Effector memory CD4-positive, alpha-beta T cell (primary cell): Measurements from ENCODE around the gene TRPT1.
"Not testable (repeated sequence)": the region's sequence is repeated elsewhere in the genome, so short reads cannot be mapped to it uniquely, and the experiment has no call there.

Source experiments
- DNase-seq, 3 donors: peaks; one replicate each; pipeline ENCODE4 v3.0.0-alpha.2; 2020
- H3K27ac ChIP-seq: 2 replicates; pipeline ENCODE4 v1.7.0; 2013; ENCODE audit warnings: mild to moderate bottlenecking, low read length, moderate library complexity; ENCODE audit not compliant: insufficient read depth, poor library complexity, severe bottlenecking
- H3K27me3 ChIP-seq: replicated peaks from 2 replicates; pipeline ENCODE4 v1.7.0; 2013; ENCODE audit warnings: mild to moderate bottlenecking, low read length; ENCODE audit not compliant: insufficient read depth, control insufficient read depth, poor library complexity, severe bottlenecking
- H3K36me3 ChIP-seq: 2 replicates; pipeline ENCODE4 v1.7.0; 2013; ENCODE audit warnings: mild to moderate bottlenecking, low read length, moderate library complexity; ENCODE audit not compliant: control insufficient read depth, insufficient read depth
- H3K4me1 ChIP-seq: 2 replicates; pipeline ENCODE4 v1.7.0; 2013; ENCODE audit warnings: low read length, mild to moderate bottlenecking; ENCODE audit not compliant: control insufficient read depth, insufficient read depth, poor library complexity, severe bottlenecking
- H3K4me3 ChIP-seq: 2 replicates; pipeline ENCODE4 v1.7.0; 2013; ENCODE audit warnings: low read length, low read depth, mild to moderate bottlenecking; ENCODE audit not compliant: insufficient read depth, poor library complexity, severe bottlenecking
- H3K9me3 ChIP-seq: 2 replicates; pipeline ENCODE4 v1.7.0; 2013; ENCODE audit warnings: mild to moderate bottlenecking, low read length, moderate library complexity; ENCODE audit not compliant: control insufficient read depth

TRPT1 gene

DNA sequence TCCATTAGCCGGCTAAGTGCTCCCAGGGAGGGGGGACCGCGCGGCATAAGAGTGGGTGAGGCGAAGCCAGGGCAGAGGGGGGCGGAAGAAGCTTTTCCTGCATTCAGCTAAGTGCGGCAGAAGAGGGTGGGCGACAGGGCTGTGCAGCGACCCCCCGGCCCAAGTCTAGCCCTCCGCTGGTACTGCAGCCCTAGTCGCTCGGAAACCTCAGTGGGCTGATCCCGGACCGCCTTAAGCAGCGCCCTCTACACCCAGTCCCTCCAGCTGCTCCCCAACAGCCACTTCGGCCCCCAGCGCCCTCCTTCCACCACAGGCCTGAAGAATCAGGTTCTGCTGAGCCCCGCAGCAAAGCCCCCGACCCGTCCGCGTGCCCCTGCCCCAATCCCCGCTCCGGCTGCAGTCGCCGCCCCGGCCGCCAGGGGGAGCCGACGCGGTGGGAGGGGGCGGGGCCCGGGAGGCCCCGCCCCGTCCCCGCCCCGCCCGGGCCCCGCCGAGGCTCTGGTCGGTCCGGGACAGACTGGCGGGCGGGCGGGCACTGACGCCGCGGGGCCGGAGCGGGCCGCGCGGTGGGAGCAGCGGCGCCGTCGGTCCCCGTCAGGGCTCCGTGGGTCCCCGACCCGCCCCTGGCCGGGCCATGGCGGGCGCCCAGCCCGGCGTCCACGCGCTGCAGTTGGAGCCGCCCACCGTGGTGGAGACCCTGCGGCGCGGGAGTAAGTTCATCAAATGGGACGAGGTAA, 25.2 kb upstream of the TRPT1 start, which contains the start of gene PLCB3:
PLCB3 (plus strand) TSS at position 515 of the 737 bp plus-strand sequence; CDS start at position 635, 120 bp downstream.
- H3K4me3 ChIP-seq = peak within 1 kb of the TSS; percentile 65
- H3K9me3 ChIP-seq = no peaks in the 10 kb centered on the region
- H3K36me3 ChIP-seq = no peaks in the 10 kb centered on the region
- peak; percentile 50 to 56 (median 54) for DNase-seq
- peaks cover 32% of the 10 kb centered on the region for H3K4me1 ChIP-seq
- H3K27me3 ChIP-seq = no peaks in the 10 kb centered on the region
- H3K27ac ChIP-seq = no peak within 1 kb of the TSS

DNA sequence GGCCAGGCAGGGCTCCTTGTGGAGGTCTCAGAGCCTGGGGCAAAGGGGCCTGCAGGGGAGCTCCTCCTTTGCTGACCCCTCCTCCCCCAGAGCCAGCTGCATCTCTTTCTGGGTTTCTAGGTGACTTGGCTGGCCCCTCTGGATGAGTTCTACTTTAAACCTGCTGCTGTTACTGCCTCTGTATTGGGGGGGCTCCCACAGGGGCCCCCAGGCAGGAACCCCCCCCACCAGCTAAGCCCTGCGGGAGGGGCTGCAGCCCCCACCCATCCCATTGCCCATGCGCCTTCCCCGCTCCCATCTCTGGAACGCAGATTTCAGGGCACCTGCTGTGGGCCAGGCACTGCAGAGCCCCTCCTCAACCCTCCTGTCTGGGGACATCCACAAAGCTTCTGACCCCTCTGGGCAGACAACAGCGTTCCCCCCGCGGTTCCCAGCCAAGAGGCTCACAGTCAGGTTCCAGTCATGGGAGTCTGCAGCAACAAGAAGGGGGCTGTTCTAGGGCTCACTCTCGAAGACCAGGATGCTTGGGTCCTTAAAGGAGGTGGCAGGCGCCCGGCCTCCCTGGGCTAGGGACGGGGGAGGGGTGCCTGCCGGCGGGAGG, 24.5 kb upstream of the TRPT1 start:
- Histone ChIP-seq H3K4me1 (peaks cover 37% of the 10 kb centered on the region), H3K27me3 (no peaks in the 10 kb centered on the region), H3K4me3 (peak overlapping the region; percentile 58), H3K27ac (no peak overlapping the region), H3K36me3 (no peaks in the 10 kb centered on the region), H3K9me3 (no peaks in the 10 kb centered on the region)
- DNase-seq = no peak

DNA sequence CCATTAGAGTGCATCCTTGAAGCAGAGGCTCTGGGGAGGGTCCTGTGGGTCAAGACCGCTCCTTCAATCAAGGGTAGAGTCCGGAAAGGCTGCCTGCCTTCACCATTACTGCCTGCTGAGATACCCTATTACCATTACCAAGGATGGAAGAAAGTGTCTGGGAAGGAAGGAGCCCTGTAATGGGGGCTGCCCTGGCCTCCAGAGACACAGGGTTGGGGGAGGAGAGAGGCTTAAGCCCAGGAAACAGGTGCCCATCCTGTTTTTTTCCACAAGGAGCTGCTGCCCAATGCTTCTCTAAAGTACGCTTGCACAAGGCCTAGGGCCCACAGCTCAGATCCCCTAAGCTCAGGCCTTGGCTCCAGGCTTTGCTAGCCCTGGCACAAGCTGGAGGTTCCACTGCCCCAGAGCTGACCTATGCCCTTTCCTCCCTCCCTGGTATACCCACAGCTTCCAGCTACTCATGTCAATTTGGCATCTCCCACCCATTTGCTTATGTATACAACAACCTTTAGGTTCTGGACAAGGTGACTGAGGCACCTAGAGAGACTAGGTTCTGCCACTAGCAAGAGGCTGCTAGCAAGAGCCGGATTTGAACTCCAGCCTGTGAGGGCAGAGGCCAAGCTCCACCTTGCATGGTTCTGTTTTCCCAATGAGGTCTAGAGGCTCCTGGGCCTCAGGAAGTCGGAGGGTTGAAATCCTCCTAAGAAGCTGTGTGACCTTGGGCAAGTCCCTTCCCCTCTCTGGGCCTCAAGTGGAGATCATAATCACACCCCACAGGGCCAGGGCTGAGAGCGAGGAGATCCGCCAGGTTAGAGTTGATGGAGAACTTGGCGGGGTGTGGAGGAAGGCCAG, 23.8 kb upstream of the TRPT1 start:
- no peaks in the 10 kb centered on the region for H3K9me3 ChIP-seq
- H3K4me1 ChIP-seq = peaks cover 44% of the 10 kb centered on the region
- H3K27me3 ChIP-seq = no peaks in the 10 kb centered on the region
- H3K4me3 ChIP-seq = no peak overlapping the region
- H3K36me3 ChIP-seq = no peaks in the 10 kb centered on the region
- DNase-seq = no peak
- H3K27ac ChIP-seq = no peak overlapping the region

DNA sequence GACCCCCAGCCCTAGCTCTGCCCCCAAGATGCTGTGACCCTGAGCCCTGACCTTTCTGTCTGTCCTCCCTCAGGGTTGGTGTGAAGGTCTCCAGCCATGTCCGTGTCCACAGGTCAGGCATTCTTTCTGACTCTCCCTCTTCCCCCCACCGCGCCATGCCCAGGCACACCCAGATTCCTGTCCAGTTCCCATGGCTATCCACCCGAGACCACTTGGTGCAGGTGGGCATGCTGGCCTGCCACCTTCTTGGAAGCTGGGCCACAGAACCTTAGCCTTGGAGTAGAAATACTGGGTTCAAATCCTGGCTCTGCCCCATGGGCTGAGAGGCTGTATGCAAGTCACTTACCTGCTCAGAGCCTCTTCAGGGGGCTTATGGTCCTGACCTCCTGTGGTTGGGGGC, 23.1 kb upstream of the TRPT1 start:
- H3K4me1 ChIP-seq = peaks cover 46% of the 10 kb centered on the region
- H3K36me3 ChIP-seq = no peaks in the 10 kb centered on the region
- no peaks in the 10 kb centered on the region for H3K27me3 ChIP-seq
- H3K9me3 ChIP-seq = no peaks in the 10 kb centered on the region
- no peak overlapping the region for H3K27ac ChIP-seq
- H3K4me3 ChIP-seq = no peak overlapping the region
- no peak for DNase-seq

DNA sequence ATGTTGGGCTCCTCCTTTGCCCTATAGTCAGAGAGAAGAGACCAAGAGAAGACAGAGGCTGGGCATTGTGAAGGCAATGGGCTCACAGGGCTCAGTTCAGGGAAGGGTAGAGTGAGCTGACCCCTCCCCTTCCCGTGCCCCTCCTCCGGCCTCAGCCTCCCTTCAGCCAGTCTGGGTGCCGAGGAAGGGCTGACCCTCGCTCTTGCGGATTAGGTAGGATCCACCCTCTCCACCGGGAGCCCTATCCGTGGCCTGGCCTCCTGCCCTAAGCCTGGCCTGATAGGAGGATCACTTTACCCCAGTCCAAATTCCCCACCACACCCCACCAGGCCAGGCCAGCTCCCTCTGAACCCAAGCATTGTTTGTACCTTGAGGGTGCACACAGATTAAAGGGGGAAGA, 22.6 kb upstream of the TRPT1 start:
- Histone ChIP-seq H3K27ac (no peak overlapping the region), H3K27me3 (no peaks in the 10 kb centered on the region), H3K9me3 (no peaks in the 10 kb centered on the region), H3K36me3 (no peaks in the 10 kb centered on the region), H3K4me3 (no peak overlapping the region), H3K4me1 (peaks cover 46% of the 10 kb centered on the region)
- no peak for DNase-seq

DNA sequence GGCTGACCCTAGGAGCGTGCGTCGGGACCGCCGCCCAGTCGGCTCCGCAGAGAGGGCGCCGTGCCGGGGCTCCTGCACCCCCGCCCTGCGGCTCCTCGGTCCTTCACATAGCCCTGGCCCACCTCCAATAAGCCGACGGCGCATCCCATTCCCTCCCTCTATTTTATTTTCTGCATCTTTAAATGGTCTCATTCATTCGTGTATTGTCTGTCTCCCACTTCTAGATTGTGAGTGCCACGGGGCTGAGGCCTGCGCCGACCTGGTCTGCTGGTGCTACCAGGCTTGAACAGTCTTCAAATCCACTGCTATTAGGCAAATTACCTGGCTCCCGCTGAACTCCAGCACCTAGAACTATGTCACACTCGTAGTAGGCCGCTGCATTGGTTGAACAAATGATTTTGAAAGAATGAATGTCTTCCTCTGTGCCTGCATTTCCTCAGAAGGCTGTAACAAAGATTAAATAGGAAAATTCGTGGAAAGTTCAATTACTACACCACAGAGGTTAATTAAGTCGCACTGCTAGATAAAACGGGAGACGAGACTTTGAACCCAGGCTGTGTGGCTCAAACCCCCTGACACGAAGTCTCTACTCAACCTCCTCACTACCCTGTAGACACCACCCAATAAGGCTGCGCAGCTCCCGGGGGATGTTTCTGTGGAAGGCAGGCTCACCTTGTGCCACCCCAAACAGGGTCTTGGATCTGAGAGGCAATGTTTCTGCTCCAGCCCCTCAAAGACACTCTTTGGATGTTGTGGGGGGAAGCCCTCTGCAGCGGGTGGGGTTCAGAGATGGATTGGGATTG, 21.9 kb upstream of the TRPT1 start:
- Histone ChIP-seq H3K4me3 (peak overlapping the region; percentile 78), H3K4me1 (peaks cover 46% of the 10 kb centered on the region), H3K27ac (no peak overlapping the region)

DNA sequence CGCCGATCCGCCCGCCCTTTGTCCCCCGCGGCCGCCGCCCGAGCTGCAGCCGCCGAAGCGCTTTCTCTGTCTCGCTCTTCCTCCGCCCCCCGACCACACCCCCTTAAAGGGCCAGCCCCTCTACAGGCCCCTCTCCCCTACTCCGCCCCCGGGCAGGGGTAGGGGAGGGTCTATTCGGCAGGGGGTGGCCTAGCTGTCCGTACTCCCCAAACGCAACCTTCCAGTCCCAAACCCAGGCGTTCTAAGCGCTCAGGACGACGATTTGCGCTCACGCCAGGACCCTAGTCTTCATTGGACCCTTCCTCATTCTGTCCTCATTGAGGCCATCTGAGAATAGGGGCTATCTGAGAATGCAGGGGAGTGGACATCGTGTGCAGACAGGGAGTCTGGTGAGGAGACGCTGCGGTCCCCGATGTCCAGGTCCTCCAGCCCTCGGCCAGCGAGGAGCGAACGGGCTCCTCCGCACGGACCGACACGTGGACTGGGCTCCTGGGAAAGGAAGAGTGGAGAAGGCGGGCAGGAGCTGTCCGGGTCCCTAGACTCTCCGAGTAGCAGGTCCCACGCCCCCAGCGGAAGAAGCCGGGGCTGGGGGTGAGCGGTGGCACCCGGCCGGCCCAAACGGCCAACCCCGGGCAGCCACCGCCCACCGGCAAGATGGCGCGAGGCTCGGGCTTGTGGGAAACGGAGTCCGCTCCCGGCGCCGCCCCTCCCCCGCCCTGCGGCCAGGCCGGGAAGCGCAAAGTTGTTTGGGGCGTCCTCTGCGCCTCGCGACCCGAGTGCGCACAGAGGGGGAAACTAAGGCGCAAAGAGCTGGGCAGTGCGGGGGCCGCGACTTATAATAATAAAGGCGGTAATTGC, 21.1 kb upstream of the TRPT1 start, which contains the start of gene PPP1R14B:
PPP1R14B (minus strand) TSS at position 73 of the 858 bp plus-strand sequence. CDS start 270 bp downstream, outside the sequence.
- Histone ChIP-seq H3K4me1 (peaks cover 44% of the 10 kb centered on the region), H3K27ac (peak within 1 kb of the TSS; percentile 66), H3K4me3 (peak within 1 kb of the TSS; percentile 78), H3K9me3 (no peaks in the 10 kb centered on the region), H3K27me3 (no peaks in the 10 kb centered on the region), H3K36me3 (no peaks in the 10 kb centered on the region)
- DNase-seq = peak; percentile 61 to 69 (median 63)

More for the DNA sequence above, 21.9 kb upstream of the TRPT1 start:
- no peak for DNase-seq
- Histone ChIP-seq H3K36me3 (no peaks in the 10 kb centered on the region), H3K9me3 (no peaks in the 10 kb centered on the region), H3K27me3 (no peaks in the 10 kb centered on the region)

DNA sequence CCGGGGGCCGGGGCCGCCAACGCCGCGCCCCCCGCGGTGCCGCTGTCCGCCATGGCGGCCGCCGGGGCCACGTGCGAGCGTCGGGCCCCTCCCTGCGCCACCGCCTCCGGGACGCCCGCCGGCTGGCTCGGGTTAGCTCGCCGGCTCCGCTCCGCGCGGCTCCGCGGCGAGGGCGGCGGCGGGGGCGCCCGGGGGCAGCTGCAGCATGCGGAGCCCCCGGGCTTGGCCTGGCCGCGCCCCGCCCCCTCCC, 20.6 kb upstream of the TRPT1 start:
- not testable (repeated sequence) for H3K36me3 ChIP-seq, H3K27ac ChIP-seq, H3K27me3 ChIP-seq, H3K9me3 ChIP-seq, DNase-seq
- Histone ChIP-seq H3K4me3 (peak overlapping the region; percentile 78), H3K4me1 (peaks cover 42% of the 10 kb centered on the region)
